Measurements from ENCODE around the gene FGF1.

FGF1 gene

GRCh38 chr5:142568996-142569335, 116.9 kb downstream of the FGF1 start:
- no peak for DNase-seq

GRCh38 chr5:142568283-142568995, 117.5 kb downstream of the FGF1 start:
- no peak for DNase-seq

- no peak for DNase-seq
These were observed 124.3 kb downstream of the FGF1 start for GRCh38 chr5:142561486-142562097.

GRCh38 chr5:142561029-142561428, 124.9 kb downstream of the FGF1 start:
- DNase-seq = no peak

GRCh38 chr5:142552107-142552506, 133.8 kb downstream of the FGF1 start:
- DNase-seq = no peak

- no peak for DNase-seq
These were observed 134.4 kb downstream of the FGF1 start for GRCh38 chr5:142551338-142552067.

GRCh38 chr5:142550471-142550870, 135.4 kb downstream of the FGF1 start:
- no peak for DNase-seq

- no peak for DNase-seq
These were observed 136.1 kb downstream of the FGF1 start for GRCh38 chr5:142549834-142550233.

GRCh38 chr5:142548739-142549275, 137.1 kb downstream of the FGF1 start:
- DNase-seq = peak; percentile 22

GRCh38 chr5:142547445-142548380, 138.2 kb downstream of the FGF1 start:
- DNase-seq = no peak

GRCh38 chr5:142545650-142546322, 140.1 kb downstream of the FGF1 start:
- DNase-seq = no peak

GRCh38 chr5:142544946-142545649, 140.8 kb downstream of the FGF1 start:
- DNase-seq = no peak

GRCh38 chr5:142544071-142544753, 141.7 kb downstream of the FGF1 start:
- DNase-seq = no peak

GRCh38 chr5:142542906-142543305, 143.0 kb downstream of the FGF1 start:
- no peak for DNase-seq

All from activated T-cell treated with anti-CD3 and anti-CD28 coated beads, Interleukin-2, amount 50 U/mL, for 1 hour (primary cell).